ENCODE results near the gene PLXNB3. TPM values are rescaled to one million over a fixed set of nuclear protein-coding genes. Genes with fewer than 3 reads are reported as not detected.
A peak's percentile ranks its signal among the peaks of the same experiment; 100 is the strongest.

The PLXNB3 gene
- total and polyA plus RNA-seq, 2 of the 13 experiments (the other 11 are each of a cell fraction or from before 2014, with no cell fraction given), result 3.0 to 6.9 TPM

DNA sequence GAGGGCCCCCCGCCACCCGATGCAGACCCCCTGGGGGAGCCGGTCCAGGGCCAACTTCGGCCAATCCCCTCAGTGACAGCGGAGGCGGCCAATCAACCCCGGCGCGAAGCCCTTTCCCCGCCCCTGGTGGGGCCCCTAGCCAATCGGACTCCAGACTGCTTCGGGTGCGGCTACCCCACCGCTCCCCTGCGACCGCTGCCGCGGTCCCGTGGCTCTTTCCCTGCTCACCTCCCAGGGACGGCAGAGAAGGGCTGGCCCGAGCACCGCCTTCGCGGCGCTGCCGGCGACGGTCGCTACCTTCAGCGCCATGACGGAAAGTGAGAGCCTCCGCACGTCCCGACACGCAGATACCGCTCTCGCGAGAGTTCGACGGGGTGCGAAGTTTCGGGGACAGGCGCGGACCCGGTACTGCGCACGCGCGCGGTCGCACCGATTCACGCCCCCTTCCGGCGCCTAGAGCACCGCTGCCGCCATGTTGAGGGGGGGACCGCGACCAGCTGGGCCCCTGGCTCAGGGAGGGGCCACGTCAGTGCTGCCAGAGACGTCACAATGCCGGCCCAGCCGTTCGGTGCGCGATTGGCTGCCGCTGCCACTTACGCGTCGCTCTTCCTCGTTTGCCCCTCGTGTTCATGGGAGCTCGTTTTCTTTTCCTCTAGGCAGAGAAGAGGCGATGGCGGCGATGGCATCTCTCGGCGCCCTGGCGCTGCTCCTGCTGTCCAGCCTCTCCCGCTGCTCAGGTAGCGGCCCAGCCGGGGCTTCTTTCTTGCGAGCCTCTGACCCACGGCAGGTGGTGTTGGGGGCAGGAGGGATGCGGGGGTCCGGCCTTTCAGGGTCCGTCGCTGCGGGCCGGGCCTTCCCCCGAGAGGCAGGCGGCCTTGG, 30.2 kb downstream of the PLXNB3 start, which contains the start of the genes IDH3G and SSR4 (continued):
- no peak; the same call in 1 of the 2 replicates for TF ChIP-seq ARID5B (CRISPR knock-in tag; IDR thresholded peaks at IDR 0.05)
- TF ChIP-seq ZFP36L1 (CRISPR knock-in tag; IDR thresholded peaks at IDR 0.05), result peak; percentile 47; the same call in 1 of the 2 replicates
- TF ChIP-seq KAT7 (CRISPR knock-in tag; IDR thresholded peaks at IDR 0.05; ENCODE audit: borderline replicate concordance), result no peak
- no peak for TF ChIP-seq ZNF232 (CRISPR knock-in tag; IDR thresholded peaks at IDR 0.05; ENCODE audit: borderline replicate concordance)
- TF ChIP-seq KLF16 (CRISPR knock-in tag; IDR thresholded peaks at IDR 0.05), result no peak
- TF ChIP-seq ZNF563 (CRISPR knock-in tag; IDR thresholded peaks at IDR 0.05), result no peak
- TF ChIP-seq ZBTB33 (CRISPR knock-in tag; IDR thresholded peaks at IDR 0.05), result no peak
- peak; percentile 60; the same call in 1 of the 2 replicates for TF ChIP-seq RXRA (CRISPR knock-in tag; IDR thresholded peaks at IDR 0.05)
- no peak for TF ChIP-seq NCOA2 (CRISPR knock-in tag; IDR thresholded peaks at IDR 0.05)
- no peak for TF ChIP-seq ZFP1 (CRISPR knock-in tag; IDR thresholded peaks at IDR 0.05)
- TF ChIP-seq PRMT3 (CRISPR knock-in tag; IDR thresholded peaks at IDR 0.05; ENCODE audit: borderline replicate concordance, low read depth), result no peak
- TF ChIP-seq ZNF629 (CRISPR knock-in tag; conservative IDR thresholded peaks at IDR 0.05), result no peak
- peak; percentile 60 for TF ChIP-seq PHF20 (CRISPR knock-in tag; IDR thresholded peaks at IDR 0.05)
- TF ChIP-seq SSRP1 (CRISPR knock-in tag; IDR thresholded peaks at IDR 0.05), result no peak
- no peak for TF ChIP-seq KDM1A (CRISPR knock-in tag; IDR thresholded peaks at IDR 0.05)
- no peak for TF ChIP-seq NBN (conservative IDR thresholded peaks at IDR 0.05)
- TF ChIP-seq HOXA5 (CRISPR knock-in tag; IDR thresholded peaks at IDR 0.05), result no peak
- no peak for TF ChIP-seq MEIS2 (CRISPR knock-in tag; IDR thresholded peaks at IDR 0.05)
- no peak for TF ChIP-seq ZSCAN20 (CRISPR knock-in tag; IDR thresholded peaks at IDR 0.05; ENCODE audit: borderline replicate concordance)
- TF ChIP-seq KLF15 (CRISPR knock-in tag; IDR thresholded peaks at IDR 0.05; ENCODE audit: borderline replicate concordance), result no peak
- TF ChIP-seq ARNTL (CRISPR knock-in tag; IDR thresholded peaks at IDR 0.05), result no peak
- TF ChIP-seq ZHX1 (CRISPR knock-in tag; IDR thresholded peaks at IDR 0.05; ENCODE audit: low read depth), result peak; percentile 97
- TF ChIP-seq ATF7 (IDR thresholded peaks at IDR 0.05), result no peak
- no peak for TF ChIP-seq ATF7 (CRISPR knock-in tag; IDR thresholded peaks at IDR 0.05)

Measured in HepG2 (cell line).